ENCODE measurements around the gene CACNA1A.
"Not testable (repeated sequence)": the region's sequence is repeated elsewhere in the genome, so short reads cannot be mapped to it uniquely, and the experiment has no call there.

Gene CACNA1A

GRCh38 chr19:13198634-13199033 is 307.6 kb downstream of the CACNA1A start:
- no peak for DNase-seq (ENCODE audit: low read depth)

DNA sequence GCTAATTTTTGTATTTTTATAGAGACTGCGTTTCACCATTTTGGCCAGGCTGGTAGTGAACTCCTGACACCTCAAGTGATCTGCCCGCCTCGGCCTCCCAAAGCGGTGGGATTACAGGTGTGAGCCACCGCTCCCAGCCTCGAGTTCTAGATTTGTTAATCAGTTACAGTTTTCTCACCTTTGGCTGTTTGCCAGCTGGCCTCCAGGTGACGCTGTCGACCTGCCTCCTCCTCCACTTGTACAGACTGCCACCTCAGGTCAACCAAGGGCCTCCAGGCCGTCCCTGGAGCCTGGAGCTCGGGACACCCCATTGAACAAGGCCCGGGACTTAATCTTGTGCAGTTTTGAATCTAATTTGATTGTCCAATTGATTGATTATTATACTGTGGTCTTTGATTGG is 310.6 kb downstream of the CACNA1A start:
- no peak for DNase-seq (ENCODE audit: low read depth)

DNA sequence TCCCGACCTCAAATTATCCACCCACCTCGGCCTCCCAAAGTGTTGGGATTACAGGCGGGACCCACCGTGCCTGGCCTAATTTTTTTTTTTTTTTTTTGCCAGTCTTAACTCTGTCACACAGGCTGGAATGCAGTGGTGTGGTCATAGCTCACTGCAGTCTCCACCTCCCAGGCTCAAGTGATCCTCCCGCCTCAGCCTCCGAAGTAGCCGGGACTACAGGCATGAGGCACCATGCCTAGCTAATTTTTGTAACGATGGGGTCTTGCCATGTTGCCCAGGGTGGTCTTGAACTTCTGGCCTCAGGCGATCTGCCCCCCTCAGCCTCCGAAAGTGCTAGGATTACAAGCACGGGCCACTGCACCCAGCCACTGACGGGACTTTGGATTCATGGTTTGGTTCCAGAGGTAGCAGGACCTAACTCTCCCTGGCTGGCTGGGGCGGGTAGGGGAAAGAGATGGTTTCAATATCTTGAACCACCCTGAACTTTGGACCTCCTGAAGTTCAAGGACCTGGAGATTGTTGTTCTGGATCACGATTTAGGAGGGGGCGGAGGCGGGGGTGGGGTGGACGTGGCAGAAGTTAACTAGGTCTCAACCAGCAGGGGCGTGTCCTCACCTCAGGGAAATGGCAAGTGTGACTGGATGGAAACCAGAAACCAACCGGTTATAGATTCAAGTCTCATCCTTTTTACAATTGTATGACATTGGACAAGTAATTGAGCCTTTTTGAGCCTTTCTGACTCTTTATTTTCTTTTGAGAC is 315.3 kb downstream of the CACNA1A start:
- no peak for DNase-seq (ENCODE audit: low read depth)

DNA sequence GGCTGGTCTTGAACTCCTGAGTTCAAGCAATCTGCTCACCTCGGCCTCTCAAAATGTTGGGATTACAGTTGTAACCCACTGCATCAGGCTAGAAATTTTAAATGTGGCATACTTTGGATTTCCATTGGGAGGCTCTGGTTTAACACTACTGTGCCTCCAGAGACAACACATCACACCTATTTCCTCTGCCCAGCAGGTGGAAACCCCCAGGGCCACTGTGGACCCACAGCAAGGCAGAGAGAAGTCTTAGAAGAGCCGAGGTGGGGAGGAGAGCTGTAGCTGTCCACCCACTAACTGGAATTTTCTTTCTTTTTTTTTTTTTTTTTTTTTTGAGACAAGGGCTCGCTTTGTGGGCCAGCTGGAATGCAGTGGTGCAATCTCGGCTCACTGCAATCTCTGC is 316.7 kb downstream of the CACNA1A start:
- no peak for DNase-seq (ENCODE audit: low read depth)

- no peak for DNase-seq (ENCODE audit: low read depth)
Measured at GRCh38 chr19:13187419-13187818, 318.9 kb downstream of the CACNA1A start.

DNA sequence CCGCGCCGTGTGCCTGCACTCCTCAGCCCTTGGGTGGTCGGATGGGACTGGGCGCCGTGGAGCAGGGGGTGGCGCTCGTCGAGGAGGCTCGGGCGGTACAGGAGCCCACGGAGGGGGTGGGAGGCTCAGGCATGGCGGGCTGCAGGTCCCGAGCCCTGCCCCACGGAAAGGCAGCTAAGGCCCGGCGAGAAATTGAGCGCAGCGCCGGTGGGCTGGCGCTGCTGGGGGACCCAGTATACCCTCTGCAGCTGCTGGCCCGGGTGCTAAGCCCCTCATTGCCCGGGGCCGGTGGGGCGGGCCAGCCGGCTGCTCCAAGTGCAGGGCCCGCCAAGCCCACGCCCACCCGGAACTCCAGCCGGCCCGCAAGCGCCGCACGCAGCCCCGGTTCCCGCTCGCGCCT is 319.6 kb downstream of the CACNA1A start:
- not testable (repeated sequence) for DNase-seq (ENCODE audit: low read depth)

- DNase-seq (ENCODE audit: low read depth), result not testable (repeated sequence)
Measured at GRCh38 chr19:13185763-13186657, 320.3 kb downstream of the CACNA1A start.

DNA sequence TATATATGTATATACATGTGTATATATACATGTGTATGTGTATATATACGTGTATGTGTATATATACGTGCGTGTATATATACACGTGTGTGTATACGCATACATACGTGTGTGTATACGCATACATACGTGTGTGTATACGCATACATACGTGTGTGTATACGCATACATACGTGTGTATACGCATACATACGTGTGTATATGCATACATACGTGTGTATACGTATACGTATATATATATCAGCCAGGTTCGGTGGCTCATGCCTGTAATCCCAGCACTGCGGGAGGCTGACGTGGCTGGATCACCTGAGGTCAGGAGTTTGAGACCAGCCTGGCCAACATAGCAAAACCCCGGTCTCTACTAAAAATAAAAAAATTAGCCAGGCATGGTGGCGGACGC is 321.4 kb downstream of the CACNA1A start:
- DNase-seq (ENCODE audit: low read depth), result not testable (repeated sequence)

GRCh38 chr19:13181747-13182388 is 324.4 kb downstream of the CACNA1A start:
- no peak for DNase-seq (ENCODE audit: low read depth)

DNA sequence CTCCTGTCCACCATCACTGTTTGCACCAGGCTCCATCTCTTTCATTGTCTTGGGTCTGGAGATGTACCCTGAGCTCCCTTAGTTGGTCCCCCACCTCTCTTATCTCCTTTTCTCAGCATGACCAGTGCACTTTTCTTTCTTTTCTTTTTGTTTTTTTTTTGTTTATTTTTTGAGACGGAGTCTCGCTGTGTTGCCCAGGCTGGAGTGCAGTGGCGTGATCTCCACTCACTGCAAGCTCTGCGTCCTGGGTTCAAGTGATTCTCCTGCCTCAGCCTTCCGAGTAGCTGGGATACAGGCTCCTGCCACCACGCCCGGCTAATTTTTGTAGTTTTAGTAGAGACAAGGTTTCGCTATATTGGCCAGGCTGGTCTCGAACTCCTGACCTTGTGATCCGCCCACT is 328.0 kb downstream of the CACNA1A start:
- not testable (repeated sequence) for DNase-seq (ENCODE audit: low read depth)

GRCh38 chr19:13177584-13177983 is 328.7 kb downstream of the CACNA1A start:
- not testable (repeated sequence) for DNase-seq (ENCODE audit: low read depth)

GRCh38 chr19:13176345-13176744 is 329.9 kb downstream of the CACNA1A start:
- no peak for DNase-seq (ENCODE audit: low read depth)

- DNase-seq (ENCODE audit: low read depth), result no peak
Measured at GRCh38 chr19:13173139-13173737, 333.0 kb downstream of the CACNA1A start.

DNA sequence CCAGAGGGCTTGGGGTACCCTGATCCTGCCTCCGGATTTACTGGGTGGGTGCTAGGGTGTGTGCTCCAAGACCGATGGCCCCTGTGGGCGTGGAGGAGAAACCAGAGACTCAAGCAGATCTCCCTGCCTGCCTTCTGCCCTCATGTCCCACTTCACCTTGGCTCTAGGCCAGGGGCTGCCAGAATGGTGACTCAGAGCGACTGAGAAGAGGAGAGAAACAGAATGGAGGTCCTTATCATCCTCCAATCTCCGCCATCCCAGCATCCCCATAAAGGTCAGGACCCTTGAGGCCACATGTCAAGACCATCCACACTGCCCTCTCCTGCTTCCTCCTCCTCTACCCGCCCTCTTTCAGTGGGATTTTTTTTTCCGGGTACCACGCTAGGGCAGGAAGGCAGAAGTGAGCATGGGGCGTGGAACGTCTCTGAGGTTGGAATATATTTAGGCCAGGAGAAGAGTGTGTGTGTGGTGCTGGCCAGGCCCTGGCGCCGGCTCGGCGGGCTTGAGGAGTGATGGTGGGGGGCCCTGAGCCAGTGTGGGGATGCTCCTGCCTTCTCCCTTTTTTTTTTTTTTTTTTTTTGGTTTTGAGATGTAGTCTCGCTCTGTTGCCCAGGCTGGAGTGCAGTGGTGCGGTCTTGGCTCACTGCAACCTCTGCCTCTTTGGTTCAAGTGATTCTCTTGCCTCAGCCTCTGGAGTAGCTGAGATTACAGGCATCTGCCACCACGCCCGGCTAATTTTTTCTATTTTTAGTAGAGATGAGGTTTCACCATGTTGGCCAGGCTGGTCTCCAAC is 333.7 kb downstream of the CACNA1A start:
- peak; percentile 84 for DNase-seq (ENCODE audit: low read depth)

DNA sequence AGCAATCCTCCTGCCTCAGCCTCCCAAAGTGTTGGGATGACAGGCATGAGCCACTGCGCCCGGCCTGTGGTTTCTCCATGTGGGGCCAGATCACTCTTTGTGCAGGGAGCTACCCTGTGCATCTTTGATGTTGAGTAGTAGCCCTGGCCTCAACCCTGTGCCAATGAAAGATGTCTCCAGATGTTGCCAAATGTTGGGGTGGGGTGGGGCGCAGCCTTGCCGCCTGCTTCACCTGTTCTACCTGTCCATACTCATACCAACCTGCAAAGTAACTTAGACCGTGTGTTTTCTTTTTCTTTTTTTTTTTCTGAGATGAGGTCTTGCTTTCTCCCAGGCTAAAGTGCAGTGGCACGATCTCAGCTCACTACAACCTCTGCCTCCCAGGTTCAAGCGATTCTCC is 335.1 kb downstream of the CACNA1A start:
- DNase-seq (ENCODE audit: low read depth), result no peak

DNA sequence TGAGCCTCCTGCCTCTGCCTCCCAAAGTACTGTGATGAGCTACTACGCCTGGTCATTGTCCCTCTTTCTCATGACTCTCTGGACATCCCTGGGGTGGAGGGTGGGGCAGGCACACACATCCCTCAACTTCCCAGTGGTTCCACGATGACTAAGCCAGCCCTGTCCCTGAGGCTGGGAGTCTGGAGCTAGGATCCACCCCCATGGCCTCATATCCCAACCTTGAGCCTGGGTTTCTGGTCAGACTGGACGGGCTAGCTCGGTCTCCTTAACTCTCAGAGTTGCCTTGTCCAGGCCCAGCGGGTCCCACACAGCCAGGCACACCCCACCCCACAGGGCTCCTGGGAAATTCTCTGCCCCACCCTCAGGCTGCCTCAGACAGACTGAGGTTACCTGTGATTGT is 336.5 kb downstream of the CACNA1A start:
- DNase-seq (ENCODE audit: low read depth), result no peak

- DNase-seq (ENCODE audit: low read depth), result not testable (repeated sequence)
Measured at GRCh38 chr19:13166151-13166550, 340.1 kb downstream of the CACNA1A start.

DNA sequence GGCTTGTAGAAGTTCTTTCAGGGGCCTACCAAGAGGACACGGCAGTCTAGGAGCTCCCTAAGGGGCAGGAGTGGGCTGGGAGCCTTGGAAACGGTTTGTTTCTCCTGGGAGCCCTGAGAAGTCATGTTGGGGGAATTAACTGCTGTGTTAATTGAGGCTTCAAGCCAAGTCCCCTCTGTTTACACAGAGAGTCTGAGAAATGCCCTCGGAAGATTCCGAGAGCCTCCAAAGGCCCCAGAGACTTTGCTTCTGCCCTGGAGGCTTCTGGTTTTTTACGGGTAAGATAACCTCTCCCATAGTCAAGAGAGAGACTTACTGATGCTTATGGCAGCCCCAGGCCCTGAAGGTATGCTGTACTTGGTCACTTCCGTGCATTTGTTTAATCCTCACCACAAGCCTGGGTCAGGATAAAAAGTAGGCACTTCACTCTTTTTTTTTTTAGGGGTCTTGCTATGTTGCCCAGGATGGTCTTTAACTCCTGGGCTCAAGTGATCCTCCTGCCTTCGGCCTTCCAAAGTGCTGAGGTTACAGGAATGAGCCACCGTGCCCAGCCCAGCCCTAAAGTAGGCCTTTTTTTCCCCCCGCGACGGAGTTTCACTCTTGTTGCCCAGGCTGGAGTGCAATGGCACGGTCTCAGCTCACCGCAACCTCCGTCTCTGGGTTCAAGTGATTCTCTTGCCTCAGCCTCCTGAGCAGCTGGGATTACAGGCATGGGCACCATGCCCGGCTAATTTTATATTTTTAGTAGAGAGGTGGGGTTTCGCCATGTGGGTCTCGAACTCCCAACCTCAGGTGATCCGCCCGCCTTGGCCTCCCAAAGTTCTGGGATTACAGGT is 340.9 kb downstream of the CACNA1A start:
- DNase-seq (ENCODE audit: low read depth), result no peak

- no peak for DNase-seq (ENCODE audit: low read depth)
Measured at GRCh38 chr19:13164343-13165161, 341.7 kb downstream of the CACNA1A start.

Data from HS-5 (cell line).